Stomach (tissue), 9 donors: ENCODE data around the gene ARRB1. TPM values are rescaled to one million over a fixed set of nuclear protein-coding genes. Genes with fewer than 3 reads are reported as not detected.

Experiments used
- DNase-seq, 2 donors: peaks; one replicate each; pipeline versions ENCODE4 v3.0.0 to v3.0.0-alpha.2; 2013 to 2019
- H3K27ac ChIP-seq, 5 donors: fragments of 200-600 bp in 4 of 5; sonication (generic) in 4 of 5; one replicate each; pipeline ENCODE4 v1.5.1; 2013 to 2019; ENCODE audit warnings: mild to moderate bottlenecking in 1 of 5, moderate library complexity in 1 of 5
- H3K27me3 ChIP-seq, 3 donors: fragments of 200-600 bp; sonication (generic); one replicate each; pipeline ENCODE4 v1.5.1; 2017 to 2019; ENCODE audit warnings: mixed run types in 1 of 3
- H3K36me3 ChIP-seq, 4 donors: fragments of 200-600 bp; sonication (generic); 1 replicate in 3 of 4; 2 replicates in 1 of 4; pipeline ENCODE4 v1.5.1; 2016 to 2019
- H3K4me1 ChIP-seq, 4 donors: fragments of 200-600 bp; sonication (generic); one replicate each; pipeline ENCODE4 v1.5.1; 2016 to 2019
- H3K4me3 ChIP-seq, 4 donors: fragments of 200-600 bp; sonication (generic) in 3 of 4; one replicate each; pipeline ENCODE4 v1.5.1; 2016 to 2019; ENCODE audit warnings: mild to moderate bottlenecking in 1 of 4
- H3K9me3 ChIP-seq, 4 donors: fragments of 200-600 bp; sonication (generic); one replicate each; pipeline ENCODE4 v1.5.1; 2016 to 2019
- EP300 ChIP-seq: sonication (generic); formaldehyde crosslinking; IDR thresholded peaks from one replicate; pipeline ENCODE4 v1.6.1; 2017; ENCODE audit warnings: antibody characterized with exemption
- POLR2A ChIP-seq, 4 donors: fragments of 450-650 bp; IDR thresholded peaks; one replicate each; pipeline ENCODE4 v1.6.1; 2016; ENCODE audit warnings: antibody characterized with exemption in 4 of 4, control low read depth in 2 of 4, mild to moderate bottlenecking in 1 of 4, moderate library complexity in 1 of 4
- POLR2AphosphoS5 ChIP-seq, 3 donors: sonication (generic); formaldehyde crosslinking; IDR thresholded peaks; one replicate each; pipeline ENCODE4 v1.6.1; 2016; ENCODE audit warnings: antibody characterized with exemption in 3 of 3
- WGBS, 5 donors: extraction: QIAGEN DNeasy Blood & Tissue Kit in 3 of 5; methylation state at CpG; one replicate each; pipeline versions ENCODE4 v1.1.5 to v1.1.7; 2013 to 2018; 5-methylcytosine and 5-hydroxymethylcytosine counted together
- intact Hi-C: fragments of 100-400 bp; cut with DNase I; formaldehyde crosslinking; loops from one replicate; pipeline ENCODE4 v1.15.1; 2023; ENCODE audit warnings: low total_unique reads
- polyA plus RNA-seq, 3 donors: library from polyadenylated mRNA; stranded (reverse); fragments of 200-250 nt; gene quantifications; one replicate each; pipeline ENCODE4 v1.2.3, GENCODE V29; 2013
- total RNA-seq, 5 donors: library from RNA; depleted of rRNA; stranded (reverse); fragments of >200 nt; gene quantifications; one replicate each; pipeline versions ENCODE4 v1.1.0 to v1.2.3, GENCODE V29; 2014 to 2016
- TF ChIP-seq, protein P1 (sequence below), 7 experiments: fragments of 450-650 bp in 4 of 7; fragments of 200-600 bp in 3 of 7; sonication (generic) in 3 of 7; IDR thresholded peaks; one replicate each; pipeline ENCODE4 v1.5.1; 2016 to 2019; ENCODE audit warnings: antibody characterized with exemption in 7 of 7, control low read depth in 2 of 7, mild to moderate bottlenecking in 1 of 7
- donor health status: healthy with polysubstance abuse.
- donor health status: Bipolar disorder and iron deficiency.
- donor health status: healthy.

Gene ARRB1
- total and polyA plus RNA-seq, 8 donors: 18.0 to 151 (median 48.4) TPM

DNA sequence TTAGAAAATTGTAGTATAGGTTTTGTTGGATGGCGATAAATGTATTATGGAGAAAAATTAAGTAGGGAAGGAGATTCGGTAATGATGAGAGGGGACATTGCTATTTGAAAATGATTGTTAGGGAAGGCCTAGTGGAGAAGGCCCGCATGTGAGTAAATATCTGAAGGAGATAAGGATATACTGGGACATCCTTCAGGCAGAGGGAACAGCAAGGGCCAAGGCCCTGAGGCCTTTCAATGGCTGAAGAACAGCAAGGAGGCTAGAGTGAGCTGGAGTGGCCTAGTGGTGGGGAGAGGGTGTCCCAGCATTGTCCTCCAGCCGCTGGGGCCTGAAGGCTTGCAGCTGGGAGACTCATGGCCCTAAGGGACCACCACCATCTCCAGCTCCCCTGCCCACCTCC is 23.2 kb upstream of the ARRB1 start:
- TF ChIP-seq EP300 (no peak), POLR2AphosphoS5 (IDR thresholded peaks at IDR 0.05) (no peak), POLR2A (IDR thresholded peaks at IDR 0.05) (no peak)
- TF ChIP-seq, protein P1, sequence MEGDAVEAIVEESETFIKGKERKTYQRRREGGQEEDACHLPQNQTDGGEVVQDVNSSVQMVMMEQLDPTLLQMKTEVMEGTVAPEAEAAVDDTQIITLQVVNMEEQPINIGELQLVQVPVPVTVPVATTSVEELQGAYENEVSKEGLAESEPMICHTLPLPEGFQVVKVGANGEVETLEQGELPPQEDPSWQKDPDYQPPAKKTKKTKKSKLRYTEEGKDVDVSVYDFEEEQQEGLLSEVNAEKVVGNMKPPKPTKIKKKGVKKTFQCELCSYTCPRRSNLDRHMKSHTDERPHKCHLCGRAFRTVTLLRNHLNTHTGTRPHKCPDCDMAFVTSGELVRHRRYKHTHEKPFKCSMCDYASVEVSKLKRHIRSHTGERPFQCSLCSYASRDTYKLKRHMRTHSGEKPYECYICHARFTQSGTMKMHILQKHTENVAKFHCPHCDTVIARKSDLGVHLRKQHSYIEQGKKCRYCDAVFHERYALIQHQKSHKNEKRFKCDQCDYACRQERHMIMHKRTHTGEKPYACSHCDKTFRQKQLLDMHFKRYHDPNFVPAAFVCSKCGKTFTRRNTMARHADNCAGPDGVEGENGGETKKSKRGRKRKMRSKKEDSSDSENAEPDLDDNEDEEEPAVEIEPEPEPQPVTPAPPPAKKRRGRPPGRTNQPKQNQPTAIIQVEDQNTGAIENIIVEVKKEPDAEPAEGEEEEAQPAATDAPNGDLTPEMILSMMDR (IDR thresholded peaks at IDR 0.05): no peak
- Histone ChIP-seq H3K4me1 (peaks cover 20 to 44% (median 32%) of the 10 kb centered on the region in 4 donors), H3K27me3 (no peaks in the 10 kb centered on the region), H3K9me3 (no peaks in the 10 kb centered on the region), H3K27ac (no peak overlapping the region), H3K36me3 (no peaks in the 10 kb centered on the region), H3K4me3 (no peak overlapping the region)
- intact Hi-C loops: no loop called here
- DNase-seq: no peak
- 86 to 94% (median 87%) methylated on average over 4 of the region's 4 CpGs for WGBS, 5 donors

DNA sequence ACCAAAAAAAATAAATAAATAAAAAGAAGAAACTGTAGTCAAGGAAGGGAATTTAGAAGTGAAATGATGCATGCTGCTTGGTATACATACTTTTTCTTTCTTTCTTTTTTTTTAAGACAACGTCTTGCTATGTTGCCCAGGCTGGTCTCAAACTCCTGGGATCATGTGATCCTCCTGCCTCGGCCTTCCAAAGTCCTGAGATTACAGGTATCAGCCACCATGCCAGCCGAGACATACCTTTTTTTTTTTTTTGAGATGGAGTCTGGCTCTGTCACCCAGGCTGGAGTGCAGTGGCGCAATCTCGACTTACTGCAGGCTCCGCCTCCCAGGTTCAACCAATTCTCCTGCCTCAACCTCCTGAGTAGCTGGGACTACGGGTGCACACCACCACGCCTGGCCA is 21.7 kb upstream of the ARRB1 start:
- TF ChIP-seq EP300 (no peak), POLR2AphosphoS5 (IDR thresholded peaks at IDR 0.05) (no peak), POLR2A (IDR thresholded peaks at IDR 0.05) (no peak)
- TF ChIP-seq, protein P1 (IDR thresholded peaks at IDR 0.05): no peak
- 71 to 86% (median 82%) methylated on average over 8 of the region's 8 CpGs for WGBS, 5 donors
- peak overlapping the region in 3 of 5 donors; percentile 77 to 85 (median 84) for H3K27ac ChIP-seq
- no peaks in the 10 kb centered on the region for H3K36me3 ChIP-seq
- intact Hi-C loops: no loop called here
- H3K9me3 ChIP-seq: no peaks in the 10 kb centered on the region
- H3K27me3 ChIP-seq: no peaks in the 10 kb centered on the region
- no peak for DNase-seq
- H3K4me1 ChIP-seq: peaks cover 22 to 47% (median 33%) of the 10 kb centered on the region in 4 donors
- no peak overlapping the region for H3K4me3 ChIP-seq

DNA sequence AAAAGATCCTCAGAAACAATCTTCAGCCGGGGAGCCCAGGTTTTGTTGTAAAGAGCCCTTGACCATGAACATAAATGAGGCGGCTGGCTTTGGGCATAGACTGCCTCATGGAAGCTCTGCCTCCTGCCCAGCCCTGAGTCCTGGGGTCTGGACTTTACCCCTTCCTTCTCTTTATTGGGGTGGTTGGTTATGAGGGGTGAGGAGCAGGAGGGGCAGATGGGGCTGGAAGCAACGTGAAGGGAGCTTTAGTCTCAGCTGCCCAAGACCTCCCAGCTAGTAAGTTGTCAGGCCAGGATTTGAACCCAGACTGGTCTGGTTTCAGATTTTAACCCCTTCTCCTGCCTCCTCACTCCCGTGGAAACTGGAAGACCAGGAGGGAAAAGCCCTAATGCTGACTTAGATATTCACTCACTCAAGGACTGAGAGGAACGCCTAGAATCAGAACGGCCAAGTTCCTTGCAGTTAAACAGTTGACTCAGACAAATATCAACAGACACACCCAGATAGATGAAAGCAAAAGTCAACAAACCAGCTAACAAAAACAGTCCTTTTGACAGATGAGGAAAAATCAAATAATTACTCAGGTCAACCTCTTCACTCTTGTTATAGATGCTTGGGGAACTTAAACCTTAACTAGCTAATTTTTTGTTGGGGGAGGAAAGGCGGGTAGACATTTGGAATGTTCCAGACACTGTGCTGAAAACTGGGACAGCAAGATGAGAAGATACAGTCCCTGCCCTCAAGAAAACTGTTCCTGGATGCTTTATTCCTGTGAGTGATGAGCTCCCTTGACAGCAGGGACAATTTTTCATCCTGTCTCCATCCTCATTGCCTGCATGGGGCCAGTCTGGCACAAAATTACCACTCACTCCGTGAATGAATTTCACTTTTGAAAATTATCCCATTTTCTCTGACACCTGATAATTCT is 20.8 kb upstream of the ARRB1 start:
- DNase-seq: peak in 1 of 2 donors; percentile 77
- no peak overlapping the region for H3K4me3 ChIP-seq
- 30 to 43% (median 35%) methylated on average over 8 of the region's 8 CpGs for WGBS, 5 donors

DNA sequence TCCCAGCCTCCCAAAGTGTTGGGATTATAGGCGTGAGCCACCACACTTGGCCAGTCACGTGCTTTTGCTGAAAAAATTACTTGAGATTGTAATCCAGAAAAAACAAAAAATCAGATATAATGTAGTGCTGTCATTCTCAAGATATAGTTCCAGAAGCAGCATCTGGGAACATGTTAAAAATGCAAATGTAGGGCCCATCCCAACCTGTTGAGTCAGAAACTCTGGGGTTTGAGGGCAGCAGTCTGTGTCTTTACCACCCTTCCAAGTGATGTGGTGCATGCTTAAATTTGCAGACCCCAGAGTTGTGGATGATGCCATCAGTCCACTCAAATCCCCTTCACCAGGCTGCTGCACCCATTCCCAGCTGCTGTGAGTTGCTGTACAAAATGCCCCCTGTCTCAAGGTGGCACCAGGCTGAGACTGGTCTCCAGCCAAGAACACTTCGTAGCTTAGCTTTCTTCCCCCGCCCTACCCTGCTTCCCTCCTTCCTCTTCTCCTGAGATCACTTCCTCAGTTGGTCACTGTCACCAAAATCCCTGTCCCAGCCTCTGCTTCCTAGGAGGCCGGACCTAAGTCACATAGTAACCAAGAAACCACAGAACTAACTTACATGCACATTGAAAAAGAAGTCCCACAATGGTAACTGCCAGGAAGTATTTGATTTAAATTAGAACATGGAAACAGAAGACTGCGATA is 18.2 kb upstream of the ARRB1 start:
- no peak overlapping the region for H3K4me3 ChIP-seq
- no peaks in the 10 kb centered on the region for H3K27me3 ChIP-seq
- no peaks in the 10 kb centered on the region for H3K9me3 ChIP-seq
- intact Hi-C loops: no loop called here
- no peaks in the 10 kb centered on the region for H3K36me3 ChIP-seq
- DNase-seq: peak; percentile 30 to 58
- peak in 2 of 3 donors; percentile 6 to 27 for TF ChIP-seq POLR2AphosphoS5 (IDR thresholded peaks at IDR 0.05)
- TF ChIP-seq, protein P1 (IDR thresholded peaks at IDR 0.05): no peak
- no peak for TF ChIP-seq POLR2A (IDR thresholded peaks at IDR 0.05)
- TF ChIP-seq EP300: no peak
- H3K27ac ChIP-seq: peak overlapping the region; percentile 53 to 81 (median 67)
- WGBS, 5 donors: 46 to 65% (median 52%) methylated on average over 6 of the region's 6 CpGs
- H3K4me1 ChIP-seq: peaks cover 32 to 57% (median 47%) of the 10 kb centered on the region in 4 donors

More for the DNA sequence above, 20.8 kb upstream of the ARRB1 start:
- H3K36me3 ChIP-seq: no peaks in the 10 kb centered on the region
- H3K9me3 ChIP-seq: no peaks in the 10 kb centered on the region
- H3K27me3 ChIP-seq: no peaks in the 10 kb centered on the region
- TF ChIP-seq POLR2AphosphoS5 (IDR thresholded peaks at IDR 0.05) (peak in 2 of 3 donors; percentile 58 to 81), EP300 (no peak), POLR2A (IDR thresholded peaks at IDR 0.05) (no peak)
- TF ChIP-seq, protein P1 (IDR thresholded peaks at IDR 0.05): peak in 1 of 7 experiments; percentile 8
- intact Hi-C loops: no loop called here
- H3K4me1 ChIP-seq: peaks cover 22 to 51% (median 35%) of the 10 kb centered on the region in 4 donors
- H3K27ac ChIP-seq: peak overlapping the region; percentile 60 to 85 (median 83)
